Dedifferentiated amniotic fluid mesenchymal stem cell (primary cell): ENCODE data around the gene SNAI3.
"Not testable (repeated sequence)": the region's sequence is repeated elsewhere in the genome, so short reads cannot be mapped to it uniquely, and the experiment has no call there.

ENCODE experiments used
- DNase-seq: peaks from one replicate; pipeline ENCODE4 v3.0.0-alpha.2; 2016; ENCODE audit errors: extremely low spot score

The SNAI3 gene

GRCh38 chr16:88669980-88670379 lies 16.3 kb downstream of the SNAI3 start:
- no peak for DNase-seq

GRCh38 chr16:88669493-88669892 lies 16.8 kb downstream of the SNAI3 start:
- not testable (repeated sequence) for DNase-seq

DNA sequence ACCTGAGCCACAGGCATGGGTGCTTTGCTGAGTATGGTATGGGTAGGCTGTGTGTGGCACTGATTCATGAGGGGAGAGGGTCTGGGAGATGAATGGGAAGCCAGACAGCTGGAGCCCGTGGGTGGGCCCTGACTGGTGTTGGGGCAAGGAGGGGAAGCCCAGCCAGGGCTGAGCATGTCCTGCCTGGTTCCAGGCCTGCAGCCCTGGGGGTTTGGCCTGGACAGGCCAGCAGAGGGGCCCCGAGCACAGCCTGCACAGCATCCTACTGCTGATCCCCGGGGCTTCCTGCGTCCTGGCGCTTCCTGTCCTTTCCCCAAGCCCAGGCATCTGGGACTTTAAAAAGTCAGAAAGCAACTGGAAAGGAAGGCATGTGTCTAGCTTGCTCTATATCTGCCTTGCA lies 18.8 kb downstream of the SNAI3 start:
- no peak for DNase-seq

DNA sequence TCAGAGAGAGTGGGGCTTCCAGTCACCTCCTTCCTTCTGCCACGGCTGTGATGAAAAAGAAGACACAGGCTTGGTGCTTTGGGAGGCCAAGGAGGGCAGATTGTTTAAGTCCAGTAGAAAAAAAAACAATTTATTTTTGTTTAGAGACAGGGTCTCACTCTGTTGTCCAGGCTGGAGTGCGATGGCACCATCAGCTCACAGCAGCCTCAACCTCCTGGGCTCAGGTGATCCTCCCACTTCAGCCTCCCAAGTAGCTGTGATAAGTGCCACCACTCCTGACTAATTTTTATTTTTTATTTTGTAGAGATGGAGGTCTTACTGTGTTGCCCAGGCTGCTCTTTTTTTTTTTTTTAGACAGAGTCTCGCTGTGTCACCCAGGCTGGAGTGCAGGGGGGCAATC lies 20.7 kb downstream of the SNAI3 start:
- no peak for DNase-seq

GRCh38 chr16:88665148-88665547 lies 21.2 kb downstream of the SNAI3 start:
- no peak for DNase-seq

DNA sequence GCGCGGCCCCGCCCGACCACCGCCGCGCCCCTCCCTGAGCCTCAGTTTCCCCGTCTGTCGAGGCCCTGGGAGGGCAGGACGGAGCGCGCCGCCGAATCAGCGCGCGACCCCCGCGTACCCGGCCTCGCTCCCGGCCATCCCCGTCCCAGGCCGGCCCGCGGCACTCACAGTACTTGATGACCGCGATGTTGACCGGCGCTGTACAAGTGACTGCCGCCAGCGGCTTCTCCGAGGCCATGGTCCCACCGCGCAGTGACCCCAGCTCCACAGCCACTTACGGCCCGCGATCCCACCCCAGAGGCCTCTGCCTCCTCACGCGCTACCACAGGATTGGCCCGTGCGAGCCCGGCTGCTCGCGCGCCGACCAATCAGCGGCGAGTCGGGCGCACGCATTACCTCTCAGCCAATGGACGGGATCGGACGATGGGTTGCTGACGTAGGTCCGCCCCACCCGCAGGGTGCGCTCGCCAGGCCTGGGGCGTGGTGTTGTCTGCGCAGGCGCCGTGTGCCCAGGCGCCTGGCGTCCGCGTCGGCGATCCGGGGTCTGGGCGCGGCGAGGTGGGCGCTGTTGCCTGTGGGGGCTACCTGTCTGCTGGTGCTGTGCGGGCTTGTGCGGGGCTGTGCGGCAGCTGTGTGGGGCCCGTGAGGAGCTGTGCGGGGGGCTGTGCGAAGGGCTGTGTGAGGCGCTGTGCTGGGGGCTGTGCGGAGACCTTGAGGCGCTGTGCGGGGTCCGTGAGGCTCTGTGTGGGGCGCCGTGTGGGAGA lies 23.3 kb downstream of the SNAI3 start, which contains the start of gene MVD:
MVD (minus strand) TSS at position 249 of the 764 bp plus-strand sequence; CDS start at position 238, 11 bp downstream.
- peak; percentile 96 for DNase-seq

- DNase-seq, result no peak
Observed at GRCh38 chr16:88662222-88662842, 24.0 kb downstream of the SNAI3 start.

- DNase-seq, result no peak
Observed at GRCh38 chr16:88661468-88661867, 24.8 kb downstream of the SNAI3 start.

DNA sequence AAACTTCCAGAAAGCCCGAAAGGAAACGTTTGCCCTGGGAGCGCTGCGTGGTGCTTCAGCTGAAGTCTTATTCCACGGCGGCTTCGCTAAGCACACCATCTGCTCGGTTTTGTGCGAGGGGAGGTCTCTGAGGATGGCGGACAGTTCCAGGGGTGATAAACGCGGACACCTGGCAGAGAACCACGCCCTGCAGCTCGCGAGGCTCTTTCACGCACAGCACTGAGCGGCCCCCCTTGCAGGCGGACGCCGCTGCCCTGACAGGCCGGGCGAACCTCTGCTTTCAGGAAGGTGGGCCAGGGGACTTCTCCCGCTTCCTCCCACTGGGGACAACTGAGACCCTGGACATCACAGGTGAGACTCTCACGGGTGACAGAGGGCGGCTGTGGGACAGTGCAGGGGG lies 27.1 kb downstream of the SNAI3 start:
- no peak for DNase-seq

DNA sequence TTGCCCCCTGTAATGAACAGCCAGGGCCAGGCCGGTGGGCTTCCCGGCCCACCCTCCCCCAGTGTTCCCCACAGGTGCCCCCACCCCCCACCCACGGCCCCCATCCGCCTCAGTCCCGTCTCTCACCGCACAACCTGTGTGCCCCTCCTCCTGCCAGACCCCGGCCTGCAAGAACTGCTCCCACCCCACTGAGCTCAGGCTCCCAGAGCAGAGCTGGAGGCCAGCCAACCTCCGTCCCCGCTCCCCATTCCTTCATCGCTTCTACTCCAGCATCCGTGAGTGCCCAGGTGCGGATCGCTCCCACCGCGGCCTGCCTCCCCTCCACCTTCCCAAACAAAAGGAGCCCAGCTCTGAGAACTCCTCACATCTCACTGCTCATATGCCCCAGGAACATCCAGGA lies 27.6 kb downstream of the SNAI3 start:
- DNase-seq, result no peak

GRCh38 chr16:88657371-88657770 lies 28.9 kb downstream of the SNAI3 start:
- DNase-seq, result no peak

GRCh38 chr16:88656291-88656980 lies 29.9 kb downstream of the SNAI3 start:
- no peak for DNase-seq

DNA sequence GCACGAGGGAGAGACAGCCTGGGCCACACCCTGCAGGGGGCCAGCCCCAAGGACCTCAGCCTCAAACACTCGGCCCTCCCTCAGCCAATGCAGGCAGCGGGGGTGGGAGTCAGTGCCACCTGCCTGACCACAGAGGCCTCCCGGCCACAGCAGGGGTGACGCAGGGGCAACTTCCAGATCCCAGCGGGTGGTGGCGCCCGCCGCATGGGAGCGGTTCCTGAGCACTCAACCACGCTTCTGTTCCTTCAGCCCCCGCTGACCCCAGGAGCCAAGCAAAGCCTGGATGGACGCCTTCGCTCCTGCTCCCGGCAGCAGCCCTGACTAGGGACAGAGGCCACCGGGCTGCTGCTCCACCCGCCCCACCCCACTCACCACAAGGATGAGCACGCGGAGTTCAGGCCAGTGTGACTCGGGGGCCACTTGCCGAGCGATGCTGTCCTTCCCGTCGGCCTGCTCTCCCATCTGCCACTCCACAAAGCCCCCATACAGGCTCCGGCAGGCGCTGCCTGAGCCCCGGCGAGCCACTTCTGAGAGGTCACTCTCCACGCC lies 30.5 kb downstream of the SNAI3 start:
- DNase-seq, result no peak

- DNase-seq, result no peak
Observed at GRCh38 chr16:88655053-88655732, 31.1 kb downstream of the SNAI3 start.

DNA sequence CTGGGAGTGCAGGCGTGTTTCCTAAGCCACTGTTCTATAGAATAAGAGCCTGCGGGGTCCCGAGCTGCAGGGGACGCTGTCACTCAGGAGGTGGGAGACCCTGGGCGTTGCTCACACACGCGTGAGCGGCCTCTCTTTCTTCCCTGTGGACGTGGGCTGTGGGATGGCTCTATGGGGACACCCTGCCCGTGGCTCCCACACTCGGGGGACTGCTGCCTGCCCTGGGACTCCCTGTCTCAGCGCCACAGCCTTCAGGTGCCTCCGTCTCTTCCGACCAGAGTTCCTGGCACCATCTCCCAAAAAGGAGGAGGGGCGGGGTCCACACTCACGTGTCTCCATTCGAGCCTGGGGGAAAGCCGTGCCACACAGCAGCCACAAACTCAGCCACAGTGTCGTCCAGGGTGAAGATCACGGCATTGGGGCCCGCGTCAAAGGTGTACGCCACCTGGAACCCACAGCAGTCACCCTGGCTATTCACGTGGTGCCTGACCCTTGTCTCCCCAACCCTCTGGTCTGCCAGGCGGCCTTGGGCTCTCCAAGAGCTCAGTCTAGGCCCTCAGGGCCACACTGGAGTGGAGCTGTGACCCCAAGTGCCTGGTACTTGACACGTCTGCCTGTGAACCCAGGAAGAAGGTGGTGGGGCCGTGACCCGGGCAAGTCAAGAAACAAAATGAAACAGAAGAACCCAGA lies 31.8 kb downstream of the SNAI3 start:
- no peak for DNase-seq

- no peak for DNase-seq
Observed at GRCh38 chr16:88653596-88654362, 32.5 kb downstream of the SNAI3 start.

DNA sequence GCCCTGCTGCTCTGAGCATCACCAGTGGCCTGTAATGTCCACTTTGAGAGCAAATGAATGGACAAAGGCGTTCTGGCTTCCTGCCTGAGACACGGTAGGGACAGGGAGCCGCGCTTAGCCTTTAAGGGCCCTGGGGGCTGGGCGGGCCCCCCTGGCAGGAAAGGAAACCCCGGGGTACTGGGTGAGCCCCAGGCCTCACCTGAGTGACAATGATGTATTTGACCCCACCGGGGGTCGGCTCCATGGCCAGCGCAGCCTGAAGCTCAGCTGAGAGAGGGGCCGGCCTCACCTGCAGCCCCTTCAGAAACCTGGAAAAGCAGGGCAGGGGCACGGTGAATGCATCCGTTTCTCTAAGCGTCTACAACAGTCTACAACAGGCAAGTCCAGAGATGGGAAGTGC lies 33.2 kb downstream of the SNAI3 start:
- no peak for DNase-seq

DNA sequence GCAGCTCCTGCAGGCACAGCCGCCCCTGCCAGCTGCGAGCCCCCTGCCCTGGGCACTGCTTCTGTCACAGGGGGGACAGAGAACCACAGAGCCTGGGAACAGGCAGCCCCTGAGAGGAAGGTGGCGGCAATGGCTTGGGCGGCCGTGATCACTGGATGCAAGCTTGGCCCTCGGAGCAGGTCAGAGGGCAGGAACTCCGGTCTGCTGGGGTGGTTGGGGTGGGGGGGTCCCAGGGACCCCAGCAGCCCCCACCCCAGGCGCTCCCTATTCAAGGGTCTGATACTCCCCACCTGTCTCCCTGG lies 33.6 kb downstream of the SNAI3 start:
- no peak for DNase-seq

DNA sequence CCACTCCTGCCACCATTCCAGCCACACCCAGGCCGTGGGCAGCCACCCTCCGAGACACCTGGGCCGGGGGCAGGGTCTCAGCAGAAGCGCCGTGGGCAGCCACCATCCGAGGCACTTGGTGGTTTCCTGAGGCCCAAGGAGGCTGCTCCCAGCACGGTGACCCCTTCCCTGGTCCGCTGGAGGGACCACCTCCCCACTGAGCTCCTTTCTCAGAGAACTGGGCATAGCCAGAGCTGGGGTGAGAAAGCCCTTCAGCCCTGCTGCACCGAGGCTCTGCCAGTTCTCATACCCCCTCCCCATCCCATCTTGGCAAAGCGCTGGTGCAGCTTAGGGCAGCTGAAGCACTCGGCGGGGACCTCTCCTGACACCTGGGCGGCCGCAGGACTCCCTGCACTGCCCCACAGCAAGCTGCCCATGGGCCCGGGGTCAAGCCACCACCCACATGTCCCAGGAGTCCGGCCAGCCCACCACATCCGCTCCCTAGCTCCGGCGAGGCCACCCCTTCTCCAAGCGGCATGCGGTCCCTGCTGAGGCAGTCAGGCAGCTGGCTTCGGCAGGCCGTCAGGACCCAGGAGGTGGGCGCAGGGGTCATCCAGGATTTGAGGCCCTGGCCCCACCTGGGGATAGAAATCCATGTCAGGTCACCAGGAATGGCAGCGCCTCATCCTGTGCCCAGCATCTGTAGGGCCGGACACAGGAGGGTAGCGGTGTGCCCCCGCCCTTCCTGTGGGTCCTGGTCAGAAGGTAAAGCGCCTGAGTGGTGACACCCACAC lies 34.1 kb downstream of the SNAI3 start:
- DNase-seq, result no peak
